NB4 (cell line): ENCODE data around the gene PCDHGA1.

Experiments
- DNase-seq: peaks from one replicate; pipeline ENCODE4 v3.0.0; 2010; ENCODE audit warnings: low read depth
- H3K4me3 ChIP-seq: one replicate; pipeline ENCODE4 v1.5.1; 2011; ENCODE audit warnings: mild to moderate bottlenecking, low read depth, low read length, moderate library complexity
- CTCF ChIP-seq: IDR thresholded peaks from one replicate; pipeline ENCODE4 v1.5.1; 2012; ENCODE audit warnings: low read depth, low read length
- MAX ChIP-seq: IDR thresholded peaks from 2 replicates; pipeline ENCODE4 v1.6.1; 2011; ENCODE audit warnings: low read depth, low read length
- MYC ChIP-seq: IDR thresholded peaks from 2 replicates; pipeline ENCODE4 v1.6.1; 2011; ENCODE audit warnings: low read depth, low read length
- POLR2A ChIP-seq: IDR thresholded peaks from 2 replicates; pipeline ENCODE4 v1.6.1; 2011; ENCODE audit warnings: mild to moderate bottlenecking; ENCODE audit not compliant: insufficient read length; ENCODE audit errors: extremely low read depth

The PCDHGA1 gene

GRCh38 chr5:141489841-141490240 lies 159.5 kb downstream of the PCDHGA1 start:
- H3K4me3 ChIP-seq: no peak overlapping the region
- no peak for TF ChIP-seq POLR2A
- TF ChIP-seq MAX: no peak
- no peak for TF ChIP-seq MYC
- no peak for TF ChIP-seq CTCF
- no peak for DNase-seq

GRCh38 chr5:141490271-141490670 lies 160.0 kb downstream of the PCDHGA1 start:
- TF ChIP-seq MAX (no peak), MYC (no peak), CTCF (no peak), POLR2A (no peak)

GRCh38 chr5:141490771-141491170 lies 160.5 kb downstream of the PCDHGA1 start:
- TF ChIP-seq MYC: no peak
- TF ChIP-seq MAX: no peak
- no peak for DNase-seq
- no peak overlapping the region for H3K4me3 ChIP-seq

More at GRCh38 chr5:141490271-141490670, 160.0 kb downstream of the PCDHGA1 start:
- DNase-seq: no peak
- H3K4me3 ChIP-seq: no peak overlapping the region

GRCh38 chr5:141491323-141492167 lies 161.2 kb downstream of the PCDHGA1 start:
- no peak overlapping the region for H3K4me3 ChIP-seq
- DNase-seq: no peak
- TF ChIP-seq MYC (no peak), MAX (no peak), CTCF (no peak), POLR2A (no peak)

- no peak for DNase-seq
- H3K4me3 ChIP-seq: no peak overlapping the region
- TF ChIP-seq POLR2A (no peak), MAX (no peak), MYC (no peak), CTCF (no peak)
These were observed 162.0 kb downstream of the PCDHGA1 start for GRCh38 chr5:141492168-141492885.
